Forelimb muscle (tissue), 1 donor: ENCODE data around the gene REL. TPM values are rescaled to one million over a fixed set of nuclear protein-coding genes. Genes with fewer than 3 reads are reported as not detected.
"Not testable (repeated sequence)": the region's sequence is repeated elsewhere in the genome, so short reads cannot be mapped to it uniquely, and the experiment has no call there.

Experiments
- DNase-seq: peaks from one replicate; pipeline ENCODE4 v3.0.0-alpha.2; 2013; ENCODE audit warnings: low read depth
- polyA plus RNA-seq: library from polyadenylated mRNA; unstranded; fragments of 120-200 nt; gene quantifications from one replicate; pipeline ENCODE4 v1.2.1, GENCODE V29; 2013; ENCODE audit not compliant: insufficient read length

The REL gene
- 4.6 TPM for polyA plus RNA-seq

GRCh38 chr2:60881047-60881932 is at the start of gene REL:
TSS of gene REL (plus strand) at chr2:60881574. CDS start at chr2:60881841, 267 bp downstream.
- DNase-seq, result peak; percentile 75

GRCh38 chr2:60831921-60832320 is 49.5 kb upstream of the REL start:
- DNase-seq, result no peak

- DNase-seq, result no peak
Observed at GRCh38 chr2:60832621-60833020, 48.8 kb upstream of the REL start.

GRCh38 chr2:60834270-60834717 is 47.1 kb upstream of the REL start:
- DNase-seq, result no peak

GRCh38 chr2:60836491-60836890 is 44.9 kb upstream of the REL start:
- DNase-seq, result no peak

- no peak for DNase-seq
Observed at GRCh38 chr2:60837123-60837522, 44.3 kb upstream of the REL start.

- DNase-seq, result no peak
Observed at GRCh38 chr2:60838481-60838880, 42.9 kb upstream of the REL start.

GRCh38 chr2:60839126-60839813 is 42.1 kb upstream of the REL start:
- DNase-seq, result no peak

- DNase-seq, result no peak
Observed at GRCh38 chr2:60840880-60841279, 40.5 kb upstream of the REL start.

GRCh38 chr2:60843006-60843405 is 38.4 kb upstream of the REL start:
- DNase-seq, result no peak

- no peak for DNase-seq
Observed at GRCh38 chr2:60844105-60844504, 37.3 kb upstream of the REL start.

- DNase-seq, result no peak
Observed at GRCh38 chr2:60847854-60848253, 33.5 kb upstream of the REL start.

GRCh38 chr2:60849187-60849586 is 32.2 kb upstream of the REL start:
- DNase-seq, result no peak

- DNase-seq, result no peak
Observed at GRCh38 chr2:60852282-60852860, 29.0 kb upstream of the REL start.

- no peak for DNase-seq
Observed at GRCh38 chr2:60853531-60853930, 27.8 kb upstream of the REL start.

- no peak for DNase-seq
Observed at GRCh38 chr2:60855989-60856669, 25.2 kb upstream of the REL start.

GRCh38 chr2:60857056-60857455 is 24.3 kb upstream of the REL start:
- DNase-seq, result no peak

- no peak for DNase-seq
Observed at GRCh38 chr2:60858897-60859311, 22.5 kb upstream of the REL start.

- DNase-seq, result no peak
Observed at GRCh38 chr2:60861736-60862135, 19.6 kb upstream of the REL start.

GRCh38 chr2:60862642-60863041 is 18.7 kb upstream of the REL start:
- DNase-seq, result no peak

- not testable (repeated sequence) for DNase-seq
Observed at GRCh38 chr2:60865361-60865760, 16.0 kb upstream of the REL start.

GRCh38 chr2:60867007-60867406 is 14.4 kb upstream of the REL start:
- no peak for DNase-seq
